Measurements from ENCODE around the gene F11R.
"Not testable (repeated sequence)": the region's sequence is repeated elsewhere in the genome, so short reads cannot be mapped to it uniquely, and the experiment has no call there.

The F11R gene

DNA sequence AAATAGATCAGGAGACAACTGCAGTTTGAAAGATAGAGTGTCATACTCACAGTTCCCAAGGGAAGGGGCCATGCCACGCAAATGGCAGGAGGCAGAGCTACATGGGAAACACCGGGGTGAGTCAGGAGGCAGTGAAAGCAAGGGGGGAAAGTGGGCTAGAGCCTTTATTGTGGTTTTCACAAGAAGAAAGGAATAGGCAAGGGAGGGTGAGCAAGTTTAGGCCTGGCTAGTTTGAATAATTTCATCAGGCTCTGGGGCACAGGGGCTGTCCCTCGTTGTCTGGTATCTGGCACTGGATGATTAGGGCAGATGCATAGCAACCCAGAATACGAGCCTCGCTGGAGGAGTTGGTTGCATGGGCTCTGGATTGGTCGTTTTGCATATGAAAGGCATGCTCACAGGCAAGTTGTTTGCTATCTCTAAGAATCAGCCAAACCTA lies 49.3 kb downstream of the F11R start:
- no peak for DNase-seq (ENCODE audit: low spot score)

- no peak for DNase-seq (ENCODE audit: low spot score)
These were observed 57.4 kb downstream of the F11R start for GRCh38 chr1:160963521-160963920.

DNA sequence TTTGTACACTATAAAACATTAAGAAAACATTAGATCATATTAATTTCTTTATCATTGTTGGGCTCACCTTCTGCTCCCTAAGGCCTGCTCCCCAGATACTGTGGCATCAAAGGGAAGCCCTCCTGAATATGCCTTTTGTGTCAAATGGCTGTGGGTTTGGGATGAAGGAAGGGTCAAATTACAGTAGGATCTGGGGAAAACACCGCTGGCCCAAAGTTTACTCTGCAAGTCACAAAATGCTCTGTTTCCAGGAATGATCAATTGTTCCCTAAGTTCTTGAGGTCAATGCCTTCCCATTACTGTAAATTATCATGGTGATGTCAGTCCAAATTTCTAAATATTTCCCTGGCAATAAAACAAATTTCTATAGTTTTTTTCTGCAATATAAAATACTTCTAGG lies 59.5 kb downstream of the F11R start:
- no peak for DNase-seq (ENCODE audit: low spot score)

DNA sequence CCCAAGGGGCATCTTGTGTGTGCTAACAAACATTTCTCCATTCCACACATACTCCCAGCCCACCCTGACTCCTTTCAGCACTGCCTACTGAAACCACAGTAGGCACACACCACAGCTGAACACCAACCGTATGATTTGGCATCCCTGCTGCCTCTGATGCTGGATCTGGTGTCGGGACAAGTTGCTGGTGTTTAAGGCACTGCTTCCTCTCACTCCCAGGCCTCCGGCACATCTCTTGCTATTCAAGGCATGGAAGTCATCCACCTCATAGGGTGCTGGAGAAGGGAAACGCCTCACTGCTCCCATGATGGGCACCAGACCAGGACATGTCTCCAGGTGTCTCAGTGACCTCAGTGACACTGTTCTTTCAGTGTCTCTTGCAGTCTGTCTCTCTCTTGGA lies 64.0 kb downstream of the F11R start:
- DNase-seq (ENCODE audit: low spot score): no peak

DNA sequence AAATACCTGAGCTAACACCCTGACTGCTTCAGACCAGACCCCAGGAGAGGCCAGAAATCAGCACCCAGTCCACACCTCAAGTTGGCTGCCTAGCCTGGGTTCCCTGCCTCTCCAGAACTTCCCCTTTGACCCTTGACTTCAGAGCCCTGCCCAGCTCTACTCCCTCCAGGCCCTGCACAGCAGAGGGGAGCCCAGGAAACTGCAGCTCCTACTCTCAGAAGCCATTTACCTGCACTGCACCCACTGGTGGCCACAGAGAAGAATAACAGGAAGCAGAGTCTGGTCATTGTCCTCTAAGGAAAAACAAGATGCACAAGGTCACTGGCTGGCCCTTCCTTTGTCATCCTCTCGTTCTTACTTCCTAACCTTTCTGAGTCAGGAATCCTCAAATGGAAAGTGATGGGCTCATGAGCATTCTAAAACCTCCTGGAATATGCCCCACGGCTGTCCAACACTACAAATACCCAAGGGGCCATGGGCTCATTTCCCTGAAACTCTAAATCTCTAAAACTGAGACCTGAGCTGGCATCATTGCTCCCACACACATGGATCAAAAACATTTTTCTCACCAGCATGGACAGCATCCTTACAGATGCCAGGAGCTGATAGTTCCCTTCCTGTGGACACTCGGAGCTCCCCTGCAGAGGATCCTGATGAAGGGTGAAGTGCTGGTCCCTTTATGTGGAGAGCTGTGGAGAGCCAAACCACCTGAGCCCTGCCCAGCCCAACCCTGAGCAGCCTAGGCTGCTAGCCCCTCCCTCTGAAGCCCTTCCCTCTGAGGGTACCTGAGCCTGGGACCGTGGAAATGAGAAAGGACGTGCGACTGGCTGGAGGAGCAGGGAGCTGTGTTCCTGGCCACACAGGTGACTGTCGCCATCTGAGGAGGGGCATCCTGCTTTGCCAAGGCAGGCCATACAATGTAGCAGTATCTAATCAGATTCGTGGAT lies 66.5 kb downstream of the F11R start, which contains the start of gene ITLN2:
Gene ITLN2, minus strand, starts transcription at position 652 of the 947 bp plus-strand sequence. Its CDS starts 68 bp downstream, at position 584.
- DNase-seq (ENCODE audit: low spot score): peak; percentile 87

- no peak for DNase-seq (ENCODE audit: low spot score)
These were observed 67.9 kb downstream of the F11R start for GRCh38 chr1:160953030-160953429.

GRCh38 chr1:160952129-160952510 lies 68.8 kb downstream of the F11R start:
- DNase-seq (ENCODE audit: low spot score): no peak

- DNase-seq (ENCODE audit: low spot score): peak; percentile 90
These were observed 69.4 kb downstream of the F11R start for GRCh38 chr1:160951443-160952128.

DNA sequence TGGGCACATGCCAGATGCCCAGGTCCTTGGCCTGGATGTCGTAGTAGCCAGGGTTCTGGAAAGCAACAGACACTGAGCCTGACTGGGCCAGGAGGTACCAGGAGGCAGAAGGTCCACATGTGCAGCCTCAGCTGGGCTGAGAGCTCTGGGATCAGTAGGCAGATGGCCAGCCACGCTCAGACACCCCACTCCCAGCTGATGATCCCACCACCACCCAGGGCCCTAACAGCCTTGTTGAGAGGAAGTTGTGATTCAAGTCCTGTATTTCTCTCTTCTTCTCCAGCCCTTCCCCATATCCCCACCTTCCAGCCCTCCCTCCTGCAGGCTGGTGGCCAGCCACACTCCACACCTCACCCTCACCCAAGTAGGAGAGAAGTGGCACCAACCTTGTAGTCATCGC lies 70.3 kb downstream of the F11R start:
- DNase-seq (ENCODE audit: low spot score): no peak

DNA sequence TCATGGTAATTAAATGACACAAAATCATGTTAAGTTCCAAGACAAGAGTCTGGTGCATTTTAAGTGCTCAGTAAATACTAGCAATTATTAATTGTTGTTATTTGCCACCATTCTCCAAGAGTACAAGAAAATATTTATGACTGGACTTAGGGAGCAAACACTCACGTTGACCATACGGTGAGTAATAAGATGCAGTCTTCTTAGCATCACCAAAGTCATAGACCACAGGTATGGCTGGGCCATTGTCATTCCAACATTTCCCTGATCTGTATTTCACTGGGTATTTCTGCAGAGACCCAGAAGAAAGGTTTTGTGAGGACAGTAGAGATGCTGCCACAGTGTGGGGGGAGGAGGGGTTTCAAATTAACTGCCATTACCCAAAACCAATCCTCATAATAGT lies 71.1 kb downstream of the F11R start:
- DNase-seq (ENCODE audit: low spot score): no peak

GRCh38 chr1:160949216-160949880 lies 71.6 kb downstream of the F11R start:
- DNase-seq (ENCODE audit: low spot score): not testable (repeated sequence)

DNA sequence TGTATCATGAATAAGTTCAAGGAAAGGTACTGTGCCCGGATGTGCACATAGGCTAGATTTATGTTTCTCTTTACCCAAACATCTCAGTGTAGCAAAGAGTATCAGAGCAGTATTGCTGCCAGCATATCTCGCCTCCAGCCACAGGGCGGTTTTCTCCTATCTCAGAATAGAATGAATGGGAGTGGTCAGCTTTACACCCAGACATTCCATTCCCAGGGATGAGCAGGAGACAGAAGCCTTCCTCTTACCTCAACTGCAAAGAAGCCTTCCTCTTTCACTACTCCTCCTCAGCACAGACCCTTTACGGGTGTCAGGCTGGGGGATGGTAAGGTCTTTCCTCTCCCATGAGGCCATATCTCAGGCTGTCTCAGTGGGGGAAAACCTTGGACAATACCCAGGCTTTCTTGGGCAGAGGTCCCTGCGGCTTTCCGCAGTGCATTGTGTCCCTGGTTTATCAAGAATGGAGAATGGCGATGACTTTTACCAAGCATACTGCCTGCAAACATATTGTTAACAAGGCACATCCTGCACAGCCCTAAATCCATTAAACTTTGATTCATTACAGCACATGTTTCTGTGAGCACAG lies 73.7 kb downstream of the F11R start:
- DNase-seq (ENCODE audit: low spot score): not testable (repeated sequence)

DNA sequence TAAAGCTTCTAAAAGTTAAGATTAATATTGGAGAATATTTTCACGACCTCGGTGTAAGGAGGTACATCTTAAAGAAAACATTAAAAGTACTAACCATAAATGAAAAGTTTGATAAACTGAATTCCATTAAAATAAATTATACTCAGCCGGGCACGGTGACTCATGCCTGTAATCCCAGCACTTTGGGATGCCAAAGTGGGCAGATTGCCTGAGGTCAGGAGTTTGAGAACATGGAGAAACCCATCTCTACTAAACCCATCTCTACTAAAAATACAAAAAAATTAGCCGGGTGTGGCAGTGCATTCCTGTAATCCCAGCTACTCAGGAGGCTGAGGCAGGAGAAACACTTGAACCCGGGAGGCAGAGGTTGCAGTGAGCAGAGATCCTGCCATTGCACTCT lies 75.1 kb downstream of the F11R start:
- DNase-seq (ENCODE audit: low spot score): not testable (repeated sequence)
